Thoracic aorta (tissue), 2 donors: ENCODE measurements around the gene STAT5B. TPM values are rescaled to one million over a fixed set of nuclear protein-coding genes. Genes with fewer than 3 reads are reported as not detected.
"Not testable (repeated sequence)": the region's sequence is repeated elsewhere in the genome, so short reads cannot be mapped to it uniquely, and the experiment has no call there.

Experiments
- ATAC-seq: fragments of 150-250 bp; one replicate; pipeline ENCODE4 v1.8.0; 2017; ENCODE audit warnings: low read depth; ENCODE audit not compliant: insufficient number of reproducible peaks, low FRiP score
- DNase-seq: peaks from one replicate; pipeline ENCODE4 v3.0.0-alpha.2; 2020; ENCODE audit warnings: low spot score
- H3K27ac ChIP-seq, 2 donors: fragments of 200-600 bp; sonication (generic); 1 replicate in 1 of 2; 2 replicates in 1 of 2; pipeline ENCODE4 v1.5.1; 2016; ENCODE audit warnings: mild to moderate bottlenecking in 2 of 2, moderate library complexity in 2 of 2
- H3K27me3 ChIP-seq: fragments of 200-600 bp; sonication (generic); replicated peaks from 2 replicates; pipeline ENCODE4 v1.6.0; 2016; ENCODE audit warnings: mild to moderate bottlenecking; ENCODE audit not compliant: insufficient read depth
- H3K36me3 ChIP-seq: fragments of 200-600 bp; sonication (generic); one replicate; pipeline ENCODE4 v1.5.1; 2016
- H3K4me1 ChIP-seq, 2 donors: fragments of 200-600 bp; sonication (generic); 1 replicate in 1 of 2; 2 replicates in 1 of 2; pipeline versions ENCODE4 v1.5.1 to v1.6.0; 2016; ENCODE audit warnings: low read depth in 2 of 2, mild to moderate bottlenecking in 1 of 2; ENCODE audit not compliant: control insufficient read depth in 1 of 2
- H3K4me3 ChIP-seq: fragments of 200-600 bp; sonication (generic); 2 replicates; pipeline ENCODE4 v1.5.1; 2016; ENCODE audit warnings: mild to moderate bottlenecking
- H3K9me3 ChIP-seq: fragments of 200-600 bp; sonication (generic); 2 replicates; pipeline ENCODE4 v1.5.1; 2016
- total RNA-seq, 2 donors: library from RNA; depleted of rRNA; stranded (reverse); fragments of >200 nt; gene quantifications; one replicate each; pipeline versions ENCODE4 v1.1.0 to v1.2.3, GENCODE V29; 2016
- TF ChIP-seq, protein P1 (sequence below): fragments of 200-600 bp; sonication (generic); IDR thresholded peaks from one replicate; pipeline ENCODE4 v1.5.1; 2019; ENCODE audit warnings: antibody characterized with exemption

Gene STAT5B
- total RNA-seq, 2 donors from 2014 or later = 95.2 to 117 TPM

DNA sequence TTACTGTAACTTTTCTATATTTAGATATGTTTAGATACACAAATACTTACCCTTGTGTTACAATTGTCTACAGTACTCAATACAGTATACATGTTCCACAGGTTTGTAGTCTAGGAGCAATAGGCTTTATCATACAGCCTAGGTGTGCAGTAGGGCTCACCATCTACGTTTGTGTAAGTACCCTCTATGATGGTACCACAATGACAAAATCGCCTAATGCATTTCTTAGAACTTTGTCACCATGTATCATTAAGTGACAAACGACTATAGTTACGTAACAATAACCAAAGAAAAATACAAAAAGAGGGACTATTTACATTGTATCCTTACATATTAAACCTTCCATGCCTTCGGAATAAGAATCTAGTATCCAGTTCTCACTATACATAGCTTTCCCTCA, 8.0 kb downstream of the STAT5B start:
- no peak for DNase-seq
- Histone ChIP-seq H3K36me3 (no peaks in the 10 kb centered on the region), H3K4me3 (no peak overlapping the region), H3K27me3 (no peaks in the 10 kb centered on the region), H3K9me3 (no peaks in the 10 kb centered on the region), H3K27ac (no peak overlapping the region), H3K4me1 (peaks cover 6 to 21% of the 10 kb centered on the region in 2 donors)
- ATAC-seq = no peak
- TF ChIP-seq, protein P1, sequence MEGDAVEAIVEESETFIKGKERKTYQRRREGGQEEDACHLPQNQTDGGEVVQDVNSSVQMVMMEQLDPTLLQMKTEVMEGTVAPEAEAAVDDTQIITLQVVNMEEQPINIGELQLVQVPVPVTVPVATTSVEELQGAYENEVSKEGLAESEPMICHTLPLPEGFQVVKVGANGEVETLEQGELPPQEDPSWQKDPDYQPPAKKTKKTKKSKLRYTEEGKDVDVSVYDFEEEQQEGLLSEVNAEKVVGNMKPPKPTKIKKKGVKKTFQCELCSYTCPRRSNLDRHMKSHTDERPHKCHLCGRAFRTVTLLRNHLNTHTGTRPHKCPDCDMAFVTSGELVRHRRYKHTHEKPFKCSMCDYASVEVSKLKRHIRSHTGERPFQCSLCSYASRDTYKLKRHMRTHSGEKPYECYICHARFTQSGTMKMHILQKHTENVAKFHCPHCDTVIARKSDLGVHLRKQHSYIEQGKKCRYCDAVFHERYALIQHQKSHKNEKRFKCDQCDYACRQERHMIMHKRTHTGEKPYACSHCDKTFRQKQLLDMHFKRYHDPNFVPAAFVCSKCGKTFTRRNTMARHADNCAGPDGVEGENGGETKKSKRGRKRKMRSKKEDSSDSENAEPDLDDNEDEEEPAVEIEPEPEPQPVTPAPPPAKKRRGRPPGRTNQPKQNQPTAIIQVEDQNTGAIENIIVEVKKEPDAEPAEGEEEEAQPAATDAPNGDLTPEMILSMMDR = no peak

DNA sequence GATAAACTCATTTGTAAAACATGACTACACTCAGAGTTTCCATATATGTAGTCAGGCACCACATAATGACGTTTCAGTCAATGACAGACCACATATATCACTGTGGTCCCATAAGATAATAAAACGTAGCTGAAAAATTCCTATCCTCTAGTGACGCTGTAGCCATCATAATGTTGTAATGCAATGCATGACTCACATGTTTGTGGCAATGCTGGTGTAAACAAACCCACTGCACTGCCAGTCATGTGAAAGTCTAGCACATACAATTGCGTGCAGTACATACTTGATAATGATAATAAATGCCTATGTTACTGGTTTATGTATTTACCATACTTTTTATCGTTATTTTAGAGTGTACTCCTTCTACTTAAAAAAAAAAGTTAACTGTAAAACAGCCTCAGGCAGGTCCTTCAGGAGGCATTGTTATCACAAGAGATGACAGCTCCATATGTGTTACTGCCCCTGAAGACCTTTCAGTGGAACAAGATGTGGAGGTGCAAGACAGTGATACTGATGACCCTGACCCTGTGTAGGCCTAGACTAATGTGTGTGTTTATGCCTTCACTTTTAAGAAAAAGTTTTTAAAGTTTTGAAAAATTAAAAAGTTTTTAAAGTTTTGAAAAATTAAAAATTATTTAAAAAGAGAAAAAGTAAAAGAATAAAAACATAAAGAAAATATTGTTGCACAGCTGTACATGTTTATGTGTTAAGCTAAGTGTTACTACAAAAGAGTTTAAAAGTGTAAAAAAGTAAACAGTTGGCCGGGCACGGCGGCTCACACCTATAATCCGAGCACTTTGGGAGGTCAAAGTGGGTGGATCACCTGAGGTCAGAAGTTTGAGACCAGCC, 9.0 kb downstream of the STAT5B start:
- peaks cover 6 to 11% of the 10 kb centered on the region in 2 donors for H3K4me1 ChIP-seq
- no peaks in the 10 kb centered on the region for H3K9me3 ChIP-seq
- TF ChIP-seq, protein P1 = no peak
- H3K36me3 ChIP-seq = no peaks in the 10 kb centered on the region
- ATAC-seq (no peak), DNase-seq (no peak)
- no peaks in the 10 kb centered on the region for H3K27me3 ChIP-seq
- no peak overlapping the region for H3K27ac ChIP-seq
- no peak overlapping the region for H3K4me3 ChIP-seq

- no peaks in the 10 kb centered on the region for H3K36me3 ChIP-seq
- H3K27me3 ChIP-seq = no peaks in the 10 kb centered on the region
- DNase-seq (no peak), ATAC-seq (no peak)
- H3K4me1 ChIP-seq = peaks cover 6 to 11% of the 10 kb centered on the region in 2 donors
- H3K9me3 ChIP-seq = no peaks in the 10 kb centered on the region
- H3K27ac ChIP-seq = no peak overlapping the region
- TF ChIP-seq, protein P1 = no peak
- no peak overlapping the region for H3K4me3 ChIP-seq
These were observed 9.7 kb downstream of the STAT5B start for GRCh38 chr17:42266462-42266861.

DNA sequence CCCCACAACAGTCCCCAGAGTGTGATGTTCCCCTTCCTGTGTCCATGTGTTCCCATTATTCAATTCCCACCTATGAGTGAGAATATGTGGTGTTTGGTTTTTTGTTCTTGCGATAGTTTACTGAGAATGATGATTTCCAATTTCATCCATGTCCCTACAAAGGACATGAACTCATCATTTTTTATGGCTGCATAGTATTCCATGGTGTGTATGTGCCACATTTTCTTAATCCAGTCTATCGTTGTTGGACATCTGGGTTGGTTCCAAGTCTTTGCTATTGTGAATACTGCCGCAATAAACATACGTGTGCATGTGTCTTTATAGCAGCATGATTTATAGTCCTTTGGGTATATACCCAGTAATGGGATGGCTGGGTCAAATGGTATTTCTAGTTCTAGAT, 11.8 kb downstream of the STAT5B start:
- not testable (repeated sequence) for H3K4me3 ChIP-seq, H3K27ac ChIP-seq, ATAC-seq, H3K27me3 ChIP-seq, H3K9me3 ChIP-seq, H3K4me1 ChIP-seq, H3K36me3 ChIP-seq, DNase-seq

- TF ChIP-seq, protein P1 = no peak
These were observed 15.9 kb downstream of the STAT5B start for GRCh38 chr17:42260318-42260717.

More at GRCh38 chr17:42260318-42260717, 15.9 kb downstream of the STAT5B start:
- ATAC-seq (no peak), DNase-seq (no peak)
- H3K4me1 ChIP-seq = no peaks in the 10 kb centered on the region
- H3K27ac ChIP-seq = no peak overlapping the region
- no peaks in the 10 kb centered on the region for H3K36me3 ChIP-seq
- no peak overlapping the region for H3K4me3 ChIP-seq
- H3K27me3 ChIP-seq = no peaks in the 10 kb centered on the region
- no peaks in the 10 kb centered on the region for H3K9me3 ChIP-seq
